Measurements from ENCODE around the gene MAN2B2.

DNA sequence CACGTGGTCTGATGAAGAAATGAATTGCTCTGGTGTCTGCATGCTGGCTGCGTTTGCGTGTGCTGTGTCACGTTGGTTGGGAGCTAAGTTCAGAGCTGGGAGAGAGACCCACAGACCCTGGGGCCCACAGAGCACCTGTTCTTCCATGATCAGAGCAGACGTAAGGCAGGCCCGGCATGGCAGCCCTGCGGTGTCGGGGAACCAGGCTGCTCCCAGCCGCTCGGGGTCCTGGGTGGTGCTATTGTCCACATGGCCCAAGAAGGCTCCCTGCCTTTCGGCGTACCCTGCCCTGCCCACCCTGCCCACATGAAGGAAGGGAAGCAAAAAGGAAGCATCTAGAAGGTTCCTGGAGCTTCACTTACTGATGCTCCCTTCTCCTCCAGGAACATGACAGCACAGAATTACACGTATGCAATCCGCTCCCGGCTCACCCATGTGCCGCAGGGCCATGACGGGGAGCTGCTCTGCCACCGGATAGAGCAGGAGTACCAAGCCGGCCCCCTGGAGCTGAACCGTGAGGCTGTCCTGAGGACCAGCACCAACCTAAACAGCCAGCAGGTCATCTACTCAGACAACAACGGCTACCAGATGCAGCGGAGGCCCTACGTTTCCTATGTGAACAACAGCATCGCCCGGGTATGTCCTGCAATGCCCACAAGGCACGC lies 34.6 kb downstream of the MAN2B2 start:
- TF ChIP-seq, protein P1, sequence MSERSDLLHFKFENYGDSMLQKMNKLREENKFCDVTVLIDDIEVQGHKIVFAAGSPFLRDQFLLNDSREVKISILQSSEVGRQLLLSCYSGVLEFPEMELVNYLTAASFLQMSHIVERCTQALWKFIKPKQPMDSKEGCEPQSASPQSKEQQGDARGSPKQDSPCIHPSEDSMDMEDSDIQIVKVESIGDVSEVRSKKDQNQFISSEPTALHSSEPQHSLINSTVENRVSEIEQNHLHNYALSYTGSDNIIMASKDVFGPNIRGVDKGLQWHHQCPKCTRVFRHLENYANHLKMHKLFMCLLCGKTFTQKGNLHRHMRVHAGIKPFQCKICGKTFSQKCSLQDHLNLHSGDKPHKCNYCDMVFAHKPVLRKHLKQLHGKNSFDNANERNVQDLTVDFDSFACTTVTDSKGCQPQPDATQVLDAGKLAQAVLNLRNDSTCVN (CRISPR knock-in tag; IDR thresholded peaks at IDR 0.05): no peak
- TF ChIP-seq, protein P2, sequence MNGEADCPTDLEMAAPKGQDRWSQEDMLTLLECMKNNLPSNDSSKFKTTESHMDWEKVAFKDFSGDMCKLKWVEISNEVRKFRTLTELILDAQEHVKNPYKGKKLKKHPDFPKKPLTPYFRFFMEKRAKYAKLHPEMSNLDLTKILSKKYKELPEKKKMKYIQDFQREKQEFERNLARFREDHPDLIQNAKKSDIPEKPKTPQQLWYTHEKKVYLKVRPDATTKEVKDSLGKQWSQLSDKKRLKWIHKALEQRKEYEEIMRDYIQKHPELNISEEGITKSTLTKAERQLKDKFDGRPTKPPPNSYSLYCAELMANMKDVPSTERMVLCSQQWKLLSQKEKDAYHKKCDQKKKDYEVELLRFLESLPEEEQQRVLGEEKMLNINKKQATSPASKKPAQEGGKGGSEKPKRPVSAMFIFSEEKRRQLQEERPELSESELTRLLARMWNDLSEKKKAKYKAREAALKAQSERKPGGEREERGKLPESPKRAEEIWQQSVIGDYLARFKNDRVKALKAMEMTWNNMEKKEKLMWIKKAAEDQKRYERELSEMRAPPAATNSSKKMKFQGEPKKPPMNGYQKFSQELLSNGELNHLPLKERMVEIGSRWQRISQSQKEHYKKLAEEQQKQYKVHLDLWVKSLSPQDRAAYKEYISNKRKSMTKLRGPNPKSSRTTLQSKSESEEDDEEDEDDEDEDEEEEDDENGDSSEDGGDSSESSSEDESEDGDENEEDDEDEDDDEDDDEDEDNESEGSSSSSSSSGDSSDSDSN (IDR thresholded peaks at IDR 0.05; ENCODE audit: borderline replicate concordance in 1 of 2, low read depth in 2 of 2, low read length in 2 of 2): no peak
- TF ChIP-seq ZNF124 (CRISPR knock-in tag; IDR thresholded peaks at IDR 0.05) (no peak), MAFK (IDR thresholded peaks at IDR 0.05; ENCODE audit: low read length) (no peak), POLR2A (conservative IDR thresholded peaks at IDR 0.05) (no peak)
- TF ChIP-seq, protein P3, sequence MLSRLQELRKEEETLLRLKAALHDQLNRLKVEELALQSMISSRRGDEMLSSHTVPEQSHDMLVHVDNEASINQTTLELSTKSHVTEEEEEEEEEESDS (CRISPR knock-in tag; IDR thresholded peaks at IDR 0.05): no peak
- TF ChIP-seq, protein P4, sequence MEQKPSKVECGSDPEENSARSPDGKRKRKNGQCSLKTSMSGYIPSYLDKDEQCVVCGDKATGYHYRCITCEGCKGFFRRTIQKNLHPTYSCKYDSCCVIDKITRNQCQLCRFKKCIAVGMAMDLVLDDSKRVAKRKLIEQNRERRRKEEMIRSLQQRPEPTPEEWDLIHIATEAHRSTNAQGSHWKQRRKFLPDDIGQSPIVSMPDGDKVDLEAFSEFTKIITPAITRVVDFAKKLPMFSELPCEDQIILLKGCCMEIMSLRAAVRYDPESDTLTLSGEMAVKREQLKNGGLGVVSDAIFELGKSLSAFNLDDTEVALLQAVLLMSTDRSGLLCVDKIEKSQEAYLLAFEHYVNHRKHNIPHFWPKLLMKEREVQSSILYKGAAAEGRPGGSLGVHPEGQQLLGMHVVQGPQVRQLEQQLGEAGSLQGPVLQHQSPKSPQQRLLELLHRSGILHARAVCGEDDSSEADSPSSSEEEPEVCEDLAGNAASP (IDR thresholded peaks at IDR 0.05): no peak
- TF ChIP-seq, protein P5, sequence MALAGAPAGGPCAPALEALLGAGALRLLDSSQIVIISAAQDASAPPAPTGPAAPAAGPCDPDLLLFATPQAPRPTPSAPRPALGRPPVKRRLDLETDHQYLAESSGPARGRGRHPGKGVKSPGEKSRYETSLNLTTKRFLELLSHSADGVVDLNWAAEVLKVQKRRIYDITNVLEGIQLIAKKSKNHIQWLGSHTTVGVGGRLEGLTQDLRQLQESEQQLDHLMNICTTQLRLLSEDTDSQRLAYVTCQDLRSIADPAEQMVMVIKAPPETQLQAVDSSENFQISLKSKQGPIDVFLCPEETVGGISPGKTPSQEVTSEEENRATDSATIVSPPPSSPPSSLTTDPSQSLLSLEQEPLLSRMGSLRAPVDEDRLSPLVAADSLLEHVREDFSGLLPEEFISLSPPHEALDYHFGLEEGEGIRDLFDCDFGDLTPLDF (CRISPR knock-in tag; IDR thresholded peaks at IDR 0.05): no peak

All from K562 (cell line).